Measurements from ENCODE around the gene CBLN3. TPM values are rescaled to one million over a fixed set of nuclear protein-coding genes. Genes with fewer than 3 reads are reported as not detected.

Gene CBLN3
- polyA plus RNA-seq, 3 donors, result 0.07 to 1.1 TPM; not detected in 1

DNA sequence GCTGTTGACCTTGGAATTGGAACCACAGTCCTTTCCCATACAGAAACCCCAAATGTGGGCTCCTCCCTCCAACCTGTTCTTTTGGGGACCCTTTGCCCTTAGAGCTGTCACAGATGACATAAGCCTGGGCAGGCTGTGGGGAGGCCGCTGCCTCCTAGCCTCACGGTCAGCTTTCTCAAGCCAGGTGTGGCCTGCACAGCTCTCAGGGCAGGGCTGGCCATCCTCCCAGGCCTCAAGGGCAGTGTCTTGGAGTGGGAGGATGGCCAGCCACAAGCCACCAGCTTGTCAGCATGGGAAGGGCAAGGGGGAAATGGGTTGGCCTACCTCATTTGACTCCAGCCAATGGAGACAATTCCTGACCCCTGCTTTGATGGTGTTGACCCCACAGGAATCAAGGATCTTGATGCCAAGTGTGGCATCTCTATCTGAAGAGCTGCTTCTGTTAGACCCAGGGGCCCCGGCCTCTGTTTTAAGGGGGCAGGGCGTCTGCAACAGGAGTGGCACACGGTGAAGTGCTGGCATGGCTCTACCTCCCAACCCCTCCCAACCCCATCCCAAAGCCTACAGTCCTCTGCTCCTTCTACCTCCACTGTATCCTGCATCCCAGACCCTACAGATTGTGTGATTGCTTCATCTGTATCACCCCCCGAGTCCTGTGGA is 11.5 kb downstream of the CBLN3 start:
- Histone ChIP-seq H3K4me3 (replicated peaks in 1 of 3; ENCODE audit: low read depth in 2 of 3, low read length in 3 of 3) (no peak overlapping the region), H3K9me3 (replicated peaks in 1 of 2; ENCODE audit: control insufficient read depth in 1 of 2, insufficient read depth in 1 of 2, low read length in 2 of 2) (no peaks in the 10 kb centered on the region), H2AFZ (ENCODE audit: insufficient read depth, low read depth, low read length, poor library complexity, severe bottlenecking) (no peak overlapping the region), H3K9ac (ENCODE audit: insufficient read depth, low read length, poor library complexity, severe bottlenecking) (no peak overlapping the region), H4K20me1 (ENCODE audit: insufficient read depth, low read length) (no peaks in the 10 kb centered on the region), H3K4me2 (replicated peaks; ENCODE audit: extremely low read depth, low read length, poor library complexity, severe bottlenecking) (no peak overlapping the region), H3K79me2 (ENCODE audit: insufficient read depth, low read length) (no peaks in the 10 kb centered on the region), H3K36me3 (replicated peaks in 1 of 2; ENCODE audit: control insufficient read depth in 1 of 2, insufficient read depth in 2 of 2, low read length in 2 of 2) (no peaks in the 10 kb centered on the region), H3K27ac (ENCODE audit: low read depth in 1 of 2, low read length in 2 of 2) (no peak overlapping the region), H3K4me1 (ENCODE audit: control insufficient read depth in 1 of 2, insufficient read depth in 2 of 2, low read length in 2 of 2) (peaks cover 8 to 10% of the 10 kb centered on the region in 2 donors), H3K27me3 (ENCODE audit: control insufficient read depth in 2 of 2, insufficient read depth in 2 of 2, low read length in 2 of 2) (peaks cover 2 to 5% of the 10 kb centered on the region in 2 donors)
- H3K4me3 Mint-ChIP-seq, result no peak overlapping the region
- H3K27me3 Mint-ChIP-seq (ENCODE audit: low read depth in 3 of 3), result peaks cover 11 to 25% (median 20%) of the 10 kb centered on the region in 3 donors
- WGBS (ENCODE audit: insufficient coverage), result 91% methylated on average over 5 of the region's 6 CpGs
- H3K36me3 Mint-ChIP-seq, result no peaks in the 10 kb centered on the region
- DNase-seq, result no peak
- H3K4me1 Mint-ChIP-seq, result no peaks in the 10 kb centered on the region
- H3K9me3 Mint-ChIP-seq, result no peaks in the 10 kb centered on the region
- intact Hi-C loops (cut with micrococcal nuclease), result no loop called here
- no peak overlapping the region for H3K27ac Mint-ChIP-seq
- TF ChIP-seq, protein P1, sequence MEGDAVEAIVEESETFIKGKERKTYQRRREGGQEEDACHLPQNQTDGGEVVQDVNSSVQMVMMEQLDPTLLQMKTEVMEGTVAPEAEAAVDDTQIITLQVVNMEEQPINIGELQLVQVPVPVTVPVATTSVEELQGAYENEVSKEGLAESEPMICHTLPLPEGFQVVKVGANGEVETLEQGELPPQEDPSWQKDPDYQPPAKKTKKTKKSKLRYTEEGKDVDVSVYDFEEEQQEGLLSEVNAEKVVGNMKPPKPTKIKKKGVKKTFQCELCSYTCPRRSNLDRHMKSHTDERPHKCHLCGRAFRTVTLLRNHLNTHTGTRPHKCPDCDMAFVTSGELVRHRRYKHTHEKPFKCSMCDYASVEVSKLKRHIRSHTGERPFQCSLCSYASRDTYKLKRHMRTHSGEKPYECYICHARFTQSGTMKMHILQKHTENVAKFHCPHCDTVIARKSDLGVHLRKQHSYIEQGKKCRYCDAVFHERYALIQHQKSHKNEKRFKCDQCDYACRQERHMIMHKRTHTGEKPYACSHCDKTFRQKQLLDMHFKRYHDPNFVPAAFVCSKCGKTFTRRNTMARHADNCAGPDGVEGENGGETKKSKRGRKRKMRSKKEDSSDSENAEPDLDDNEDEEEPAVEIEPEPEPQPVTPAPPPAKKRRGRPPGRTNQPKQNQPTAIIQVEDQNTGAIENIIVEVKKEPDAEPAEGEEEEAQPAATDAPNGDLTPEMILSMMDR (IDR thresholded peaks at IDR 0.05), result no peak

DNA sequence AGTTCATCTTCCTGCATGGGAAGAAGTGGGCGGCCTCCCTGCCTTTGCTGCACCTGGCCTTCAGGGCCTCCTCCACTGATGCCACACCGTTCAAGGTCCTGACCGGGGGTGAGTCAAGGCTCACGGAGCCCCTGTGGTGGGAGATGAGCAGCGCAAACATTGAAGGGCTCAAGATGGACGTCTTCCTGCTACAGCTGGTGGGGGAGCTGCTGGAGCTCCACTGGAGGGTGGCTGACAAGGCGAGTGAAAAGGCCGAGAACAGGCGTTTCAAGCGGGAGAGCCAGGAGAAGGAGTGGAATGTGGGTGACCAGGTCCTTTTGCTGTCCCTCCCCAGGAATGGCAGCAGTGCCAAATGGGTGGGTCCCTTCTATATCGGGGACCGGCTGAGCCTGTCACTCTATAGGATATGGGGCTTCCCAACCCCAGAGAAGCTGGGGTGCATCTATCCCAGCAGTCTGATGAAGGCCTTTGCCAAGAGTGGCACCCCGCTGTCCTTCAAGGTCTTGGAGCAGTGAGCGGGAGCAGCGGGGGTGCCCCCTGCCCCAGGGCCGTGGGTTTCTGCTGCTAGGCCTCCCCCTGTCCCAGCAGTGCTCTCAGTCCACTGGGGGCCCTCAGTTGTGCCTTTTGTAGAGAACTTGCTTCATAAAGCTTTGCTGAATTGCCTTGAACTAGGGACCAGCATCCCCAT is 12.4 kb downstream of the CBLN3 start:
- Histone ChIP-seq H3K36me3 (replicated peaks in 1 of 2; ENCODE audit: control insufficient read depth in 1 of 2, insufficient read depth in 2 of 2, low read length in 2 of 2) (no peaks in the 10 kb centered on the region), H4K20me1 (ENCODE audit: insufficient read depth, low read length) (no peaks in the 10 kb centered on the region), H3K9me3 (replicated peaks in 1 of 2; ENCODE audit: control insufficient read depth in 1 of 2, insufficient read depth in 1 of 2, low read length in 2 of 2) (no peaks in the 10 kb centered on the region), H3K79me2 (ENCODE audit: insufficient read depth, low read length) (no peaks in the 10 kb centered on the region), H3K4me1 (ENCODE audit: control insufficient read depth in 1 of 2, insufficient read depth in 2 of 2, low read length in 2 of 2) (peaks cover 0 to under 1% of the 10 kb centered on the region in 2 donors), H3K9ac (ENCODE audit: insufficient read depth, low read length, poor library complexity, severe bottlenecking) (no peak overlapping the region), H3K27me3 (ENCODE audit: control insufficient read depth in 2 of 2, insufficient read depth in 2 of 2, low read length in 2 of 2) (peaks cover 2 to 5% of the 10 kb centered on the region in 2 donors), H3K4me2 (replicated peaks; ENCODE audit: extremely low read depth, low read length, poor library complexity, severe bottlenecking) (no peak overlapping the region), H3K4me3 (replicated peaks in 1 of 3; ENCODE audit: low read depth in 2 of 3, low read length in 3 of 3) (no peak overlapping the region), H3K27ac (ENCODE audit: low read depth in 1 of 2, low read length in 2 of 2) (no peak overlapping the region), H2AFZ (ENCODE audit: insufficient read depth, low read depth, low read length, poor library complexity, severe bottlenecking) (no peak overlapping the region)
- WGBS (ENCODE audit: insufficient coverage), result 94% methylated on average over 16 of the region's 16 CpGs
- no peaks in the 10 kb centered on the region for H3K4me1 Mint-ChIP-seq
- no peak for DNase-seq
- no peaks in the 10 kb centered on the region for H3K9me3 Mint-ChIP-seq
- H3K4me3 Mint-ChIP-seq, result no peak overlapping the region
- intact Hi-C loops (cut with micrococcal nuclease), result no loop called here
- H3K27me3 Mint-ChIP-seq (ENCODE audit: low read depth in 3 of 3), result peaks cover 11 to 25% (median 20%) of the 10 kb centered on the region in 3 donors
- TF ChIP-seq, protein P1 (IDR thresholded peaks at IDR 0.05), result no peak
- no peaks in the 10 kb centered on the region for H3K36me3 Mint-ChIP-seq
- peak overlapping the region in 1 of 7 donors; percentile 10 for H3K27ac Mint-ChIP-seq
